ENCODE data around the gene LRRC46. TPM values are rescaled to one million over a fixed set of nuclear protein-coding genes. Genes with fewer than 3 reads are reported as not detected.
A peak's percentile ranks its signal among the peaks of the same experiment; 100 is the strongest.

Gene LRRC46
- total RNA-seq, 1 experiment from 2014 or later = 0.39 TPM

DNA sequence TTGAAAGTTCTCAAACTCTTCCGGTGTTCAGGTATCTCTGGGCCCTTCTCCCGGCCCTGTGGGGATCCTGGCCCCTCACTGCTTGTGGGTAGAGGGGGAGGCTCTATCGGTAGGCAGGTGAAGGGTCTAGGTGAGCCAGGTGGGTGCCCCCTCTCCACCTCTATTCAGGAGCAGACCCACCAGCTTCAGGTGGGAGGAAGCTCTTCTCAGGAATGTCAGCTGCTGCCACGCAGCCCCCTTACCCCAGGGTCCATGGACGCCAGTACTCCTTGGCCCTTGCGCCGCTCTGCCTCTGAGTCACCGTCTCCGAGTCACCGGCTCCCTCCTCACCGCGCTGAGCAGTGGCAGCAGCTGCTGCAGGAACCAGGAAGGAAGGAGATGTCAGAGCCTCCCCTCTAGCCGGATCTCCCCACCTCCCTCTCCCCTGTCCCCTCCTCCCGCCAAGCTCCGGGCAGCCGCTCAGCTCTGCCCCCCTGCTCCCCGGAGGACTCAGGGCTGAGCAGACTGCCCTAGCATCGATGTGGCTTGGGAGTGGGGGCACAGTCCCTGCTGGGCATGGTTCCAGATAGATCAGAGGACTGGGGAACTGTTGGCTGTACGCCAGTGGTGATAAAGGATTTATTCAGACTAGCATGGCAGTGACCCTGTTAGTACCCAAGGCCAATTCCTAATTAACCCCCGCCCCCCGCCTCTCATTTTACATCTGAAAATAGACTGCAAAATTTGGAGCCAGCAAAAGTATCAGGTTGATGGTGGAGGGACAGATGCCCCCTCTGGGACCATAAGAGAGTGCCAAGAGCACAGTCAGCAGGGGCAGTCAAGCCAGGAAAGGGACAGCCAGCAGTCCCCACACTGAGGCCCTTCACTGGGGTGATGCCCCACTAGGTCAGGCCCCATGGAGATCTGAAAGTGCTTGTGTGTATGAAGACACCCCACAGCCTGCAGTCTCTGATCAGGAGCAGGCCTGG lies 9.8 kb upstream of the LRRC46 start, which contains the start of gene OSBPL7:
Gene OSBPL7, minus strand, starts transcription at position 371 of the 968 bp plus-strand sequence. CDS start 1,516 bp downstream, outside the sequence.
- TF ChIP-seq NFATC4 (CRISPR knock-in tag; IDR thresholded peaks at IDR 0.05) (no peak), ZNF232 (CRISPR knock-in tag; IDR thresholded peaks at IDR 0.05) (no peak), GABPB1 (CRISPR knock-in tag; IDR thresholded peaks at IDR 0.05) (peak; percentile 47; the same call in 1 of the 2 replicates), FOXK1 (CRISPR knock-in tag; IDR thresholded peaks at IDR 0.05) (peak; percentile 38; the same call in 1 of the 2 replicates), ZBTB21 (CRISPR knock-in tag; IDR thresholded peaks at IDR 0.05; ENCODE audit: borderline replicate concordance) (0 out of 2 replicates have a peak, but pooled peaks have one; percentile 18)
- TF ChIP-seq, protein P1, sequence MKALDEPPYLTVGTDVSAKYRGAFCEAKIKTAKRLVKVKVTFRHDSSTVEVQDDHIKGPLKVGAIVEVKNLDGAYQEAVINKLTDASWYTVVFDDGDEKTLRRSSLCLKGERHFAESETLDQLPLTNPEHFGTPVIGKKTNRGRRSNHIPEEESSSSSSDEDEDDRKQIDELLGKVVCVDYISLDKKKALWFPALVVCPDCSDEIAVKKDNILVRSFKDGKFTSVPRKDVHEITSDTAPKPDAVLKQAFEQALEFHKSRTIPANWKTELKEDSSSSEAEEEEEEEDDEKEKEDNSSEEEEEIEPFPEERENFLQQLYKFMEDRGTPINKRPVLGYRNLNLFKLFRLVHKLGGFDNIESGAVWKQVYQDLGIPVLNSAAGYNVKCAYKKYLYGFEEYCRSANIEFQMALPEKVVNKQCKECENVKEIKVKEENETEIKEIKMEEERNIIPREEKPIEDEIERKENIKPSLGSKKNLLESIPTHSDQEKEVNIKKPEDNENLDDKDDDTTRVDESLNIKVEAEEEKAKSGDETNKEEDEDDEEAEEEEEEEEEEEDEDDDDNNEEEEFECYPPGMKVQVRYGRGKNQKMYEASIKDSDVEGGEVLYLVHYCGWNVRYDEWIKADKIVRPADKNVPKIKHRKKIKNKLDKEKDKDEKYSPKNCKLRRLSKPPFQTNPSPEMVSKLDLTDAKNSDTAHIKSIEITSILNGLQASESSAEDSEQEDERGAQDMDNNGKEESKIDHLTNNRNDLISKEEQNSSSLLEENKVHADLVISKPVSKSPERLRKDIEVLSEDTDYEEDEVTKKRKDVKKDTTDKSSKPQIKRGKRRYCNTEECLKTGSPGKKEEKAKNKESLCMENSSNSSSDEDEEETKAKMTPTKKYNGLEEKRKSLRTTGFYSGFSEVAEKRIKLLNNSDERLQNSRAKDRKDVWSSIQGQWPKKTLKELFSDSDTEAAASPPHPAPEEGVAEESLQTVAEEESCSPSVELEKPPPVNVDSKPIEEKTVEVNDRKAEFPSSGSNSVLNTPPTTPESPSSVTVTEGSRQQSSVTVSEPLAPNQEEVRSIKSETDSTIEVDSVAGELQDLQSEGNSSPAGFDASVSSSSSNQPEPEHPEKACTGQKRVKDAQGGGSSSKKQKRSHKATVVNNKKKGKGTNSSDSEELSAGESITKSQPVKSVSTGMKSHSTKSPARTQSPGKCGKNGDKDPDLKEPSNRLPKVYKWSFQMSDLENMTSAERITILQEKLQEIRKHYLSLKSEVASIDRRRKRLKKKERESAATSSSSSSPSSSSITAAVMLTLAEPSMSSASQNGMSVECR (CRISPR knock-in tag; IDR thresholded peaks at IDR 0.05; ENCODE audit: borderline replicate concordance) = 0 out of 2 replicates have a peak, but pooled peaks have one; percentile 71
- TF ChIP-seq, protein P2, sequence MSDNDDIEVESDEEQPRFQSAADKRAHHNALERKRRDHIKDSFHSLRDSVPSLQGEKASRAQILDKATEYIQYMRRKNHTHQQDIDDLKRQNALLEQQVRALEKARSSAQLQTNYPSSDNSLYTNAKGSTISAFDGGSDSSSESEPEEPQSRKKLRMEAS (CRISPR knock-in tag; IDR thresholded peaks at IDR 0.05) = 0 out of 2 replicates have a peak, but pooled peaks have one; percentile 17
- TF ChIP-seq, protein P3, sequence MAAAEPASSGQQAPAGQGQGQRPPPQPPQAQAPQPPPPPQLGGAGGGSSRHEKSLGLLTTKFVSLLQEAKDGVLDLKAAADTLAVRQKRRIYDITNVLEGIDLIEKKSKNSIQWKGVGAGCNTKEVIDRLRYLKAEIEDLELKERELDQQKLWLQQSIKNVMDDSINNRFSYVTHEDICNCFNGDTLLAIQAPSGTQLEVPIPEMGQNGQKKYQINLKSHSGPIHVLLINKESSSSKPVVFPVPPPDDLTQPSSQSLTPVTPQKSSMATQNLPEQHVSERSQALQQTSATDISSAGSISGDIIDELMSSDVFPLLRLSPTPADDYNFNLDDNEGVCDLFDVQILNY (CRISPR knock-in tag; IDR thresholded peaks at IDR 0.05) = 0 out of 2 replicates have a peak, but pooled peaks have one; percentile 61
- ChIA-PET CTCF (interaction anchor here (0.5 to 2.6 kb wide), 14 partner anchors 9 to 190 kb away, joined by 3 to 36 read pairs (median 5); partner anchors contain the start of genes CDK5RAP3, LRRC46, MRPL10 and SCRN2), POLR2A (interaction anchor here (1.1 kb wide), 1 partner anchor 233 kb away, joined by 3 read pairs; no protein-coding TSS in a partner anchor)
- peak; percentile 97 for ATAC-seq
- peak within 1 kb of the TSS; percentile 95 for H3K4me3 Mint-ChIP-seq
- H3K27me3 Mint-ChIP-seq (ENCODE audit: low read depth) = no peaks in the 10 kb centered on the region
- peaks cover 20% of the 10 kb centered on the region for H3K4me1 Mint-ChIP-seq
- DNase-seq (ENCODE audit: low spot score) = peak; percentile 69
- H3K36me3 Mint-ChIP-seq = peaks cover 24% of the 10 kb centered on the region
- H3K27ac Mint-ChIP-seq = no peak within 1 kb of the TSS; the same call in 1 of the 2 replicates
- H3K9me3 Mint-ChIP-seq = no peaks in the 10 kb centered on the region

DNA sequence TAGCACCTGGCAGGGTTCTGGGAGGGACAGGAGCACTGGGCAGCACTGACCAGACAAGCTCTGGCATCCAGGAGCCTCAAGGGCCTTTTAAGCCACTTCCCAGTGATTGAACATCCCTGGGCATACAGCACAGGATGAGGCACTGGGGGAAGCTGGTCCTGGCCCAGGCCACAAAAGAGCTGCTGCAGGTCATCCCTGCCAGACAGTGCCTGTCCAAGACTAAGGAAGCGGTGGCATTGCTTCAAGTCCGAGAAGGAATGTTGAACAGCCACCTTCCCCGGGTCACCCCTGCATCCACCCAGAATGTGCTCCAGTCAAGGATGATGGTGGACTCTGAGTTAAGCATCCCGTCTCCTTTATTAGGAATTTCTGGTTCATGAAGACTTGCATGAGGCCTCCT lies 8.7 kb upstream of the LRRC46 start:
- H3K36me3 Mint-ChIP-seq = peaks cover 31% of the 10 kb centered on the region
- H3K4me3 Mint-ChIP-seq = no peak overlapping the region
- H3K27me3 Mint-ChIP-seq (ENCODE audit: low read depth) = no peaks in the 10 kb centered on the region
- DNase-seq (ENCODE audit: low spot score) = no peak
- no peak for TF ChIP-seq GTF2I (CRISPR knock-in tag; conservative IDR thresholded peaks at IDR 0.05)
- TF ChIP-seq MXD4 (CRISPR knock-in tag; IDR thresholded peaks at IDR 0.05; ENCODE audit: borderline replicate concordance) = no peak
- no peak for TF ChIP-seq ZNF396 (CRISPR knock-in tag; IDR thresholded peaks at IDR 0.05; ENCODE audit: borderline replicate concordance)
- TF ChIP-seq NR2C2 (CRISPR knock-in tag; IDR thresholded peaks at IDR 0.05) = no peak
- TF ChIP-seq NFE2L1 (CRISPR knock-in tag; IDR thresholded peaks at IDR 0.05) = no peak
- TF ChIP-seq, protein P4, sequence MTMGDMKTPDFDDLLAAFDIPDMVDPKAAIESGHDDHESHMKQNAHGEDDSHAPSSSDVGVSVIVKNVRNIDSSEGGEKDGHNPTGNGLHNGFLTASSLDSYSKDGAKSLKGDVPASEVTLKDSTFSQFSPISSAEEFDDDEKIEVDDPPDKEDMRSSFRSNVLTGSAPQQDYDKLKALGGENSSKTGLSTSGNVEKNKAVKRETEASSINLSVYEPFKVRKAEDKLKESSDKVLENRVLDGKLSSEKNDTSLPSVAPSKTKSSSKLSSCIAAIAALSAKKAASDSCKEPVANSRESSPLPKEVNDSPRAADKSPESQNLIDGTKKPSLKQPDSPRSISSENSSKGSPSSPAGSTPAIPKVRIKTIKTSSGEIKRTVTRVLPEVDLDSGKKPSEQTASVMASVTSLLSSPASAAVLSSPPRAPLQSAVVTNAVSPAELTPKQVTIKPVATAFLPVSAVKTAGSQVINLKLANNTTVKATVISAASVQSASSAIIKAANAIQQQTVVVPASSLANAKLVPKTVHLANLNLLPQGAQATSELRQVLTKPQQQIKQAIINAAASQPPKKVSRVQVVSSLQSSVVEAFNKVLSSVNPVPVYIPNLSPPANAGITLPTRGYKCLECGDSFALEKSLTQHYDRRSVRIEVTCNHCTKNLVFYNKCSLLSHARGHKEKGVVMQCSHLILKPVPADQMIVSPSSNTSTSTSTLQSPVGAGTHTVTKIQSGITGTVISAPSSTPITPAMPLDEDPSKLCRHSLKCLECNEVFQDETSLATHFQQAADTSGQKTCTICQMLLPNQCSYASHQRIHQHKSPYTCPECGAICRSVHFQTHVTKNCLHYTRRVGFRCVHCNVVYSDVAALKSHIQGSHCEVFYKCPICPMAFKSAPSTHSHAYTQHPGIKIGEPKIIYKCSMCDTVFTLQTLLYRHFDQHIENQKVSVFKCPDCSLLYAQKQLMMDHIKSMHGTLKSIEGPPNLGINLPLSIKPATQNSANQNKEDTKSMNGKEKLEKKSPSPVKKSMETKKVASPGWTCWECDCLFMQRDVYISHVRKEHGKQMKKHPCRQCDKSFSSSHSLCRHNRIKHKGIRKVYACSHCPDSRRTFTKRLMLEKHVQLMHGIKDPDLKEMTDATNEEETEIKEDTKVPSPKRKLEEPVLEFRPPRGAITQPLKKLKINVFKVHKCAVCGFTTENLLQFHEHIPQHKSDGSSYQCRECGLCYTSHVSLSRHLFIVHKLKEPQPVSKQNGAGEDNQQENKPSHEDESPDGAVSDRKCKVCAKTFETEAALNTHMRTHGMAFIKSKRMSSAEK (CRISPR knock-in tag; IDR thresholded peaks at IDR 0.05; ENCODE audit: borderline replicate concordance) = no peak
- no peak for TF ChIP-seq USF2 (CRISPR knock-in tag; IDR thresholded peaks at IDR 0.05)
- TF ChIP-seq, protein P5, sequence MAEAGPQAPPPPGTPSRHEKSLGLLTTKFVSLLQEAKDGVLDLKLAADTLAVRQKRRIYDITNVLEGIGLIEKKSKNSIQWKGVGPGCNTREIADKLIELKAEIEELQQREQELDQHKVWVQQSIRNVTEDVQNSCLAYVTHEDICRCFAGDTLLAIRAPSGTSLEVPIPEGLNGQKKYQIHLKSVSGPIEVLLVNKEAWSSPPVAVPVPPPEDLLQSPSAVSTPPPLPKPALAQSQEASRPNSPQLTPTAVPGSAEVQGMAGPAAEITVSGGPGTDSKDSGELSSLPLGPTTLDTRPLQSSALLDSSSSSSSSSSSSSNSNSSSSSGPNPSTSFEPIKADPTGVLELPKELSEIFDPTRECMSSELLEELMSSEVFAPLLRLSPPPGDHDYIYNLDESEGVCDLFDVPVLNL (CRISPR knock-in tag; IDR thresholded peaks at IDR 0.05; ENCODE audit: borderline replicate concordance, low read depth) = no peak
- TF ChIP-seq FOXJ3 (CRISPR knock-in tag; IDR thresholded peaks at IDR 0.05; ENCODE audit: borderline replicate concordance) = no peak
- no peak for TF ChIP-seq GABPB1 (CRISPR knock-in tag; IDR thresholded peaks at IDR 0.05)
- CTCF ChIA-PET = interaction anchor here (2.0 to 2.6 kb wide), 4 partner anchors 8 to 124 kb away, joined by 8 to 36 read pairs (median 19); partner anchors contain the start of genes LRRC46, MRPL10 and SCRN2
- POLR2A ChIA-PET = no interaction called here
- peaks cover 20% of the 10 kb centered on the region for H3K4me1 Mint-ChIP-seq
- ATAC-seq = no peak
- H3K9me3 Mint-ChIP-seq = no peaks in the 10 kb centered on the region
- H3K27ac Mint-ChIP-seq = no peak overlapping the region
